ENCODE measurements around the gene PRELID3B.

Gene PRELID3B

GRCh38 chr20:59024111-59024530, 18.5 kb downstream of the PRELID3B start:
- DNase-seq: no peak
- no peak overlapping the region for H4K12ac ChIP-seq (ENCODE audit: low read depth, low read length)
- H3K36me3 ChIP-seq (ENCODE audit: control insufficient read depth in 1 of 2, insufficient read depth in 2 of 2, low read length in 2 of 2): peaks cover 18 to 33% of the 10 kb centered on the region in 2 experiments
- H3K14ac ChIP-seq (ENCODE audit: low read length): no peak overlapping the region
- no peak overlapping the region for H3K4me3 ChIP-seq (ENCODE audit: low read depth, low read length)
- H3K4me2 ChIP-seq (ENCODE audit: low read length): no peak overlapping the region
- no peaks in the 10 kb centered on the region for H3K27me3 ChIP-seq (ENCODE audit: insufficient read depth, low read length)
- H2BK120ac ChIP-seq (ENCODE audit: insufficient read depth, low read length, poor library complexity): no peak overlapping the region
- no peak overlapping the region for H4K8ac ChIP-seq (ENCODE audit: low read depth, low read length)
- no peak overlapping the region for H2AK5ac ChIP-seq (ENCODE audit: low read length)
- H3K79me1 ChIP-seq (ENCODE audit: low read length): no peaks in the 10 kb centered on the region
- H3K9ac ChIP-seq (ENCODE audit: low read length): no peak overlapping the region
- no peak overlapping the region for H4K91ac ChIP-seq (ENCODE audit: low read depth, low read length)
- no peak overlapping the region for H3K27ac ChIP-seq (ENCODE audit: low read depth, low read length)
- no peak overlapping the region for H2BK5ac ChIP-seq (ENCODE audit: low read depth, low read length, poor library complexity)
- peaks cover 0 to 2% of the 10 kb centered on the region in 2 experiments for H3K4me1 ChIP-seq (ENCODE audit: control insufficient read depth in 1 of 2, insufficient read depth in 2 of 2, low read length in 2 of 2)
- H3K4ac ChIP-seq (ENCODE audit: low read depth, low read length): no peak overlapping the region
- WGBS (ENCODE audit: extremely low coverage, insufficient coverage, insufficient read length): no CpG with 5 or more reads among the region's 24 CpGs
- no peak overlapping the region for H3K18ac ChIP-seq (ENCODE audit: low read length)
- H2AFZ ChIP-seq (ENCODE audit: insufficient read depth, low read length, poor library complexity): no peak overlapping the region
- H3K9me3 ChIP-seq (ENCODE audit: insufficient read depth, low read depth, low read length): peaks cover 2% of the 10 kb centered on the region
- H3K23ac ChIP-seq (ENCODE audit: low read length): no peak overlapping the region
- H2BK12ac ChIP-seq (ENCODE audit: low read length): no peak overlapping the region
- no peaks in the 10 kb centered on the region for H3K79me2 ChIP-seq (ENCODE audit: control insufficient read depth, insufficient read depth, low read length, poor library complexity)

DNA sequence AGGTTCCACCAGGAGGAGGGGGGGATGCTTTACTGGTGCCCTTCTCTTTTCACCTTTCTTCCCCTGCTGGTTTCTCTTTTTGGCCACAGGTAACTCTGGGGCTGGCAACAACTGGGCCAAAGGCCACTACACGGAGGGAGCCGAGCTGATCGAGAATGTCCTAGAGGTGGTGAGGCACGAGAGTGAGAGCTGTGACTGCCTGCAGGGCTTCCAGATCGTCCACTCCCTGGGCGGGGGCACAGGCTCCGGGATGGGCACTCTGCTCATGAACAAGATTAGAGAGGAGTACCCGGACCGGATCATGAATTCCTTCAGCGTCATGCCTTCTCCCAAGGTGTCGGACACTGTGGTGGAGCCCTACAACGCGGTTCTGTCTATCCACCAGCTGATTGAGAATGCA, 19.0 kb downstream of the PRELID3B start:
- H2BK5ac ChIP-seq (ENCODE audit: low read depth, low read length, poor library complexity): no peak overlapping the region
- no peak overlapping the region for H2AK5ac ChIP-seq (ENCODE audit: low read length)
- DNase-seq: no peak
- H2BK120ac ChIP-seq (ENCODE audit: insufficient read depth, low read length, poor library complexity): no peak overlapping the region
- H4K91ac ChIP-seq (ENCODE audit: low read depth, low read length): no peak overlapping the region
- no peak overlapping the region for H4K12ac ChIP-seq (ENCODE audit: low read depth, low read length)
- H3K9me3 ChIP-seq (ENCODE audit: insufficient read depth, low read depth, low read length): peaks cover 2% of the 10 kb centered on the region
- no peak overlapping the region for H3K27ac ChIP-seq (ENCODE audit: low read depth, low read length)
- no peak overlapping the region for H3K18ac ChIP-seq (ENCODE audit: low read length)
- no peak overlapping the region for H3K4me3 ChIP-seq (ENCODE audit: low read depth, low read length)
- no peak overlapping the region for H3K4me2 ChIP-seq (ENCODE audit: low read length)
- no peak overlapping the region for H2BK12ac ChIP-seq (ENCODE audit: low read length)
- WGBS (ENCODE audit: extremely low coverage, insufficient coverage, insufficient read length): no CpG with 5 or more reads among the region's 13 CpGs
- no peak overlapping the region for H3K9ac ChIP-seq (ENCODE audit: low read length)
- no peaks in the 10 kb centered on the region for H3K79me2 ChIP-seq (ENCODE audit: control insufficient read depth, insufficient read depth, low read length, poor library complexity)
- H2AFZ ChIP-seq (ENCODE audit: insufficient read depth, low read length, poor library complexity): no peak overlapping the region
- no peak overlapping the region for H4K8ac ChIP-seq (ENCODE audit: low read depth, low read length)
- H3K27me3 ChIP-seq (ENCODE audit: insufficient read depth, low read length): no peaks in the 10 kb centered on the region
- no peaks in the 10 kb centered on the region for H3K79me1 ChIP-seq (ENCODE audit: low read length)
- no peak overlapping the region for H3K4ac ChIP-seq (ENCODE audit: low read depth, low read length)
- H3K36me3 ChIP-seq (ENCODE audit: control insufficient read depth in 1 of 2, insufficient read depth in 2 of 2, low read length in 2 of 2): peaks cover 18 to 29% of the 10 kb centered on the region in 2 experiments
- no peak overlapping the region for H3K23ac ChIP-seq (ENCODE audit: low read length)
- no peak overlapping the region for H3K14ac ChIP-seq (ENCODE audit: low read length)
- peaks cover 0 to 3% of the 10 kb centered on the region in 2 experiments for H3K4me1 ChIP-seq (ENCODE audit: control insufficient read depth in 1 of 2, insufficient read depth in 2 of 2, low read length in 2 of 2)

GRCh38 chr20:59022754-59023153, 19.8 kb downstream of the PRELID3B start:
- no peaks in the 10 kb centered on the region for H3K79me1 ChIP-seq (ENCODE audit: low read length)
- no peak overlapping the region for H2BK5ac ChIP-seq (ENCODE audit: low read depth, low read length, poor library complexity)
- H4K12ac ChIP-seq (ENCODE audit: low read depth, low read length): no peak overlapping the region
- H4K8ac ChIP-seq (ENCODE audit: low read depth, low read length): no peak overlapping the region
- H2AK5ac ChIP-seq (ENCODE audit: low read length): no peak overlapping the region
- no peak overlapping the region for H3K4me2 ChIP-seq (ENCODE audit: low read length)
- H3K14ac ChIP-seq (ENCODE audit: low read length): no peak overlapping the region
- no peak overlapping the region for H2AFZ ChIP-seq (ENCODE audit: insufficient read depth, low read length, poor library complexity)
- DNase-seq: no peak
- peaks cover 18 to 29% of the 10 kb centered on the region in 2 experiments for H3K36me3 ChIP-seq (ENCODE audit: control insufficient read depth in 1 of 2, insufficient read depth in 2 of 2, low read length in 2 of 2)
- no peak overlapping the region for H2BK120ac ChIP-seq (ENCODE audit: insufficient read depth, low read length, poor library complexity)
- H3K79me2 ChIP-seq (ENCODE audit: control insufficient read depth, insufficient read depth, low read length, poor library complexity): no peaks in the 10 kb centered on the region
- H2BK12ac ChIP-seq (ENCODE audit: low read length): no peak overlapping the region
- H3K27ac ChIP-seq (ENCODE audit: low read depth, low read length): no peak overlapping the region
- H3K9ac ChIP-seq (ENCODE audit: low read length): no peak overlapping the region
- H3K27me3 ChIP-seq (ENCODE audit: insufficient read depth, low read length): no peaks in the 10 kb centered on the region
- H3K4ac ChIP-seq (ENCODE audit: low read depth, low read length): no peak overlapping the region
- no CpG with 5 or more reads among the region's 15 CpGs for WGBS (ENCODE audit: extremely low coverage, insufficient coverage, insufficient read length)
- no peak overlapping the region for H3K18ac ChIP-seq (ENCODE audit: low read length)
- no peak overlapping the region for H3K23ac ChIP-seq (ENCODE audit: low read length)
- peaks cover 2% of the 10 kb centered on the region for H3K9me3 ChIP-seq (ENCODE audit: insufficient read depth, low read depth, low read length)
- no peak overlapping the region for H4K91ac ChIP-seq (ENCODE audit: low read depth, low read length)
- no peak overlapping the region for H3K4me3 ChIP-seq (ENCODE audit: low read depth, low read length)
- H3K4me1 ChIP-seq (ENCODE audit: control insufficient read depth in 1 of 2, insufficient read depth in 2 of 2, low read length in 2 of 2): peaks cover 0 to 3% of the 10 kb centered on the region in 2 experiments

DNA sequence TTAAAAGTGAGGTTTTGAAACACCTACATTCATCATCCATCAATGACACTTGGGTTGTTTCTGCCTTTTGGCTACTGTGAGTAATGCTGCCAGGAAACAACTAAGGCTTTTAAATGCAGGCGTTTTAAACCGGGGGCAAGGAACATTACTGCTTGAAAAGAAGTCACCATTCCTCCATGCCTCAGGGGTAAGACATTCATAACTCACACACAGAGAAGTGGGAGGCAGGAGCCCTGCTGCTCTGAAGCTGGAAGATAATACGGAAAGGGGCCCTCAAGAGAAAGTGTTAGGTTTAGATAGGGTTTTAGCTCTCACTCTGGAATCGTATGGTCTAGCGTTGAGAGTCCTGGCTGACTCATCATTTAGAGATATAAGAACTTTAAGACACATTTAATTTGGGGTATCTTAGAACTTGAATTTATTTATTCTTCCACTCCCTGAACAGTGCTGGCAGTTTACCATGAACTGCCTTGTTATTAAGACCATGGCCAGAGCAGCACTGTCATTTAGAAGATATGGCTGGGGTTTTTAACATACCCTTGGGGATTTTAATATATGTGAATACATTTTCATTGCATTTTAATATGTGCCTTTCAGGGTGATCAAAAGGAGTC, 21.5 kb downstream of the PRELID3B start:
- Histone ChIP-seq H3K27me3 (ENCODE audit: insufficient read depth, low read length) (no peaks in the 10 kb centered on the region), H3K79me1 (ENCODE audit: low read length) (no peaks in the 10 kb centered on the region), H2BK12ac (ENCODE audit: low read length) (no peak overlapping the region), H2AFZ (ENCODE audit: insufficient read depth, low read length, poor library complexity) (no peak overlapping the region), H2AK5ac (ENCODE audit: low read length) (no peak overlapping the region), H3K4me3 (ENCODE audit: low read depth, low read length) (no peak overlapping the region), H3K9ac (ENCODE audit: low read length) (no peak overlapping the region), H3K4ac (ENCODE audit: low read depth, low read length) (no peak overlapping the region), H4K8ac (ENCODE audit: low read depth, low read length) (no peak overlapping the region), H4K91ac (ENCODE audit: low read depth, low read length) (no peak overlapping the region), H3K4me2 (ENCODE audit: low read length) (no peak overlapping the region), H3K18ac (ENCODE audit: low read length) (no peak overlapping the region), H3K14ac (ENCODE audit: low read length) (no peak overlapping the region), H4K12ac (ENCODE audit: low read depth, low read length) (no peak overlapping the region), H3K4me1 (ENCODE audit: control insufficient read depth in 1 of 2, insufficient read depth in 2 of 2, low read length in 2 of 2) (peaks cover 3 to 14% of the 10 kb centered on the region in 2 experiments), H3K79me2 (ENCODE audit: control insufficient read depth, insufficient read depth, low read length, poor library complexity) (no peaks in the 10 kb centered on the region), H3K36me3 (ENCODE audit: control insufficient read depth in 1 of 2, insufficient read depth in 2 of 2, low read length in 2 of 2) (peaks cover 16 to 23% of the 10 kb centered on the region in 2 experiments), H2BK5ac (ENCODE audit: low read depth, low read length, poor library complexity) (no peak overlapping the region), H3K23ac (ENCODE audit: low read length) (no peak overlapping the region), H3K9me3 (ENCODE audit: insufficient read depth, low read depth, low read length) (peaks cover 2% of the 10 kb centered on the region), H2BK120ac (ENCODE audit: insufficient read depth, low read length, poor library complexity) (no peak overlapping the region), H3K27ac (ENCODE audit: low read depth, low read length) (peak overlapping the region; percentile 28)
- DNase-seq: peak; percentile 32 to 35
- no CpG with 5 or more reads among the region's 5 CpGs for WGBS (ENCODE audit: extremely low coverage, insufficient coverage, insufficient read length)

All from trophoblast cell (in vitro differentiated cells and primary cell).